Embryonic facial prominence (tissue), 1 donor: Measurements from ENCODE around the gene RNF152.

Experiments
- DNase-seq: peaks from one replicate; pipeline ENCODE4 v3.0.0-alpha.2; 2016; ENCODE audit errors: extremely low spot score

RNF152 gene

DNA sequence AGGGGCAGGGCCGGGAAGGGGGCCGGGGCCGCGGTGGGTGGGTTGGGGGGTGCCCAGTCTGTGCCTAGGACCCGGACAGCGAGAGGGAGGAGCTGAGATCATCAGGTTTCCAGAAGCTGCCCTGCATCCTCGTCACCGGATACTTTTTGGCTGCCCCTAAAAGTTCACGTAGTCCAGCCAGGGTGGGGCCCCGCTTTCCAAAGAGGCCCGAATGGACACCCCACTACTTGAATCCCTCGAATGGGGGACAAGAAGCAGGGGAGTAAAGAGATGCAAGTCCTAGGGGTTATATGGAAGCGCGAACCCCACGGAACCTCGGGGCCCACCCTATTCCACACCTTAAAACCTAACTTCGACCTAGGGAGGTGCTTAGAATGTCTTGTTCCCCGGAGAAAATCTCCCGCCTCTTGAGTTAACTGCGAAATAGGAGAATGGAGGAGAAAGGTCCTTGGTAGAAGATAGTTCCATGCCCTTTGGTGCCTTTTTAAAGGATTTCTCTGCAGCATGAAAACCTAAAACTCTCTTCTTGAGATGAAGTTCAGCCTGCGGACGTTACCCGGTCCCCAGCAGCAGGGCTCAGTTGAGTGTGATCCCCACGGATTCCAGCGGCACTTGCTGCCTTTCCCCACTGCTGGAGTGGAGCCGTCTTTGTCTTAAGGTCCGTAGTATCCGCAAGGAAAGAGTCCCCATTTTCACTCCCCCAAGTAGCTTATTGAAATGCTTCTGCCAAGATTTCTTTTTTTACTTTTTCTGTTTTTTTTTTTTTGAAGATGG lies 2.1 kb upstream of the RNF152 start:
- no peak for DNase-seq

DNA sequence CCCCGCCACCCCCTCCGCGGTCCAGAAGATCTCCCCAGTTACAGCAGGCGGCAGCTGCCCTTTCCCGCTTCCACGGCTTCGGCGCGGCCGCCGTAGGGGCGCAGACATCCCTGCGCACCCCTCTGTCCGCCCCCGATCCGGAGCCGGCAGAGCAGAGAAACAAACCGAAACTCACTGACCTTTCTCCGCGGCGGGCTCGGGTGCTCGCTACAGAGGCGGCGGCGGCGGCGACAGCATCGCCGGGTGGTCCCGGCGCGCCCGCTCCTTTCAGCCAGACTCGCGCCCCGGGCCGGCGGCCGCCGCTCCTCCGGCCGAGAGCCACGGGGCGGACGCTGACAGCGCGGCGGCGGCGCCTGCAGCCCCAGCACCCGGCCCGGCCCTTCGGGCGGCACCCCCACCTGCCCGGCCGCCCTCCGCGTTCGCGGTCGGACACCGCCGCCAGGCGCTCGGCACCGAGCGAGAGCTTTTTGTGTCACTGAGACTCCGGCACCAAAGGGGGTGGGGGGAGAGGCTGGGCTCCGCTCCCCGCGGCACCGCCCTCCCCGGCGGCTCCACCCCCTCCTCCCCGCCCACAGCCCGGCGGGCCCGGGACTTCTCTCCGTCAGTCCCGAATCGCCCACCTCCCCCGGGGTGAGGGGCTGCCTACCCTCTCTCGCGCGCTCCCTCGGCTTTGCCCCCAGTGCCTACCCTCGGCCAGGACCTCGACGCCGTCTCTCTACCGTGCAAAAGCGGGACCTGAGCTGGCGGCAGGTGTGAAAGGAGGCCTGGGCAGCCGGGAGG lies 1.4 kb upstream of the RNF152 start:
- peak; percentile 48 for DNase-seq

DNA sequence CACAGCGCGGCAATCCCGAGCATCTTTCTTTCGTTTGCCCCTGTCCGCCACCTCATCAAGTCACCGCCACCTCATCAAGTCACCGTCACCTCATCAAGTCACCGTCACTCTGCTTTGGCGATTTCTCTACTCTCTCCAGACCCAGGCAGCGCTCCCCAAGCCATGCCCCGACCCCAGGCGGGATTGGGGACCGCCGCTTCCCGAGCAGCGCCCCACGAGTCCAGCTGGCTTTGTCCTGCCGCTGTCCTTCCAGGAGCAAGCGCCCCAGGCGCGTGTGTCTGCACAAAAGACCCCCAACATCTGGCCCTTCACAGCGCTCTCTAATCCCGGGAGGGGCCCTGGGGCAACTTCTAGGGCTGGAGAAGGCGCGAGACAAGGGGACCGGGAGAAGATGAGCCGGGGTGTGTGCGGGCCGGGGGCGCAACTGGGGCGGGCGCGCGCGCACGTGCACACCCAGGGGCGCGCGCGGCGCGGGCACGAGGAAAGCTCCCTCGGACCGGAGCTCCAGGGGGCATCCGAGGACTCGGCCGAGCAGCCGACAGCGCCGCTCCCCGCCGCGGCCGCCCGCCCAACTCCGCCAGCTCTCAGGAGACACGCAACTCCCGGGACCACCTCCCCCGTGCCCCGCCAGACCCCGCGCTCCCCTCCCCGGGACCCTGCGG lies 633 bp upstream of the RNF152 start:
- no peak for DNase-seq

GRCh38 chr18:61891894-61892293 lies 913 bp downstream of the RNF152 start:
- no peak for DNase-seq

GRCh38 chr18:61891271-61891670 lies 1.5 kb downstream of the RNF152 start:
- DNase-seq, result no peak

DNA sequence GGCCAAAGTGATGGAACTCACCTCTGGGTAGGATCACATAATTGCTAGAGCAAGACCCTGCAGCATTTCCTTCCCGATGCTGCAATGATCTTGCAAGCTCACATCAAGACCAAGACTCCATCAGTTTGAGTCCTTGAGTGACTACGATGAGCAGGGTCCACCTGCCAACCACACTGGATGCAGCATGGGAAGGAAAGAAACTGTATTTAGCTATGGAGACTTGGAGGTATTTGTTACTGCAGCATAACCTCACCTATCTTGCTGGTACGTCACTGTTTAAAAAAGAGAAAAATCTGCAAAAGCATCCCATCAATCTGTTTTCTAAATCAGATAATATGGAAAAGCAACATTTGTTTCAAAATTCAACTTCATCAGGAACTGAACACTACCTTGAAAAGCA lies 2.5 kb downstream of the RNF152 start:
- DNase-seq, result no peak

DNA sequence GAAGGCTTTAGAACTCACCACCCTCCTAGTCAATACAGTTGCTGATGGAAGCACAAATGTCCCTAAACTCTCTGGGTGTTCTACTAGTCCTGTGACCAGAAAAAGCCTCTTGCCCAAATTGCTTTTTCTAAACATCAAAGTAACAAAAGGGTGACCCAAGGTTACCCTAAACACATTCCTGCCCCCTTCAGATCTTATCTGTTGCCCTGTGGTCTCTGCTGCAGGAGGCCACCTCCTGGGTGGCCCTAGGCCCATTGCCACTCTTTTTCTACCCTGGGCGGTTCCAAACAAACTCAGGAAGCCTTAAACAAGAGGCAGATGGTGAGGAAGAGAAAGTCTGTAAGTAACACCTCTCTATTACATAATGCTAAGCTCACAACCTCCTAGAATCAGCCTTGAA lies 3.3 kb downstream of the RNF152 start:
- DNase-seq, result no peak

- no peak for DNase-seq
Measured at GRCh38 chr18:61888622-61889021, 4.2 kb downstream of the RNF152 start.

- no peak for DNase-seq
Measured at GRCh38 chr18:61887838-61888237, 5.0 kb downstream of the RNF152 start.

DNA sequence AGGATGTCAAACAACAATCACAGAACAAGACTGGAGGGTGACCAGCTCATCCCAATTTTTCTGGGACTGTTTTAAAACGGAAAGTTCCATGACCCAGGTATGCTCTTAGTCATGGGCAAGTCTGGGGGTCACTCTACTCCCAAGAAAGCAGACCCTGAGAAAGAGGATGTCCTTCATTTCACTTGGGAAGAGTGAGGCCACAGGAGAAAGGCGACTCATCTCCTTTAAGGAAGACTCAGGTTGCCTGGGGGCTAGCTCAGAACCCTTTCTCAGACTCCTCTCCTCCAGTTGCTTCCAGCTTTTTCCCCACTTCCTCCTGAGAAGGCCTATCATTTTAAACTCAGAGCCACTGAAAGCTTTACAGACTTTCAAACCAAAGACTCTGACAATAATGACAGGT lies 9.3 kb downstream of the RNF152 start:
- no peak for DNase-seq

GRCh38 chr18:61882296-61883004 lies 10.4 kb downstream of the RNF152 start:
- no peak for DNase-seq

DNA sequence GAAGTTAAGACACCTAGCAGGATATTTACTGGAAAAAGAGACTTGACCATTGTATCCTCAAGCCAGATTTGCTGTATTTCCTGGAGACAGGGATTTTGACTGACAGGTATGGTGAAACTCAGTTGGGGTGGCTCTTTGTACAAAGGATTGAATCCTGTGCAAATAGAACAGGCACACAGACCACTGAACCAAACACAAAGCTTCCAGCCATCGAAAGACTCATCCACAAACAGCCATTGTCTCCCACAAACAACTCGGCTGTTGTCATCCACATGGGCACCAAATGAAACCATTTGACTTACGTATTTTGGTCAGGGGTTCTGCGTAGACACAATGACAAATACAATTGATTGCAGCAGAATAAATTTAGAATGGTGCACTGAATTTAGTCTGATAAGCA lies 15.9 kb downstream of the RNF152 start:
- DNase-seq, result no peak

- no peak for DNase-seq
Measured at GRCh38 chr18:61870151-61870550, 22.7 kb downstream of the RNF152 start.

GRCh38 chr18:61869636-61870035 lies 23.2 kb downstream of the RNF152 start:
- DNase-seq, result no peak

DNA sequence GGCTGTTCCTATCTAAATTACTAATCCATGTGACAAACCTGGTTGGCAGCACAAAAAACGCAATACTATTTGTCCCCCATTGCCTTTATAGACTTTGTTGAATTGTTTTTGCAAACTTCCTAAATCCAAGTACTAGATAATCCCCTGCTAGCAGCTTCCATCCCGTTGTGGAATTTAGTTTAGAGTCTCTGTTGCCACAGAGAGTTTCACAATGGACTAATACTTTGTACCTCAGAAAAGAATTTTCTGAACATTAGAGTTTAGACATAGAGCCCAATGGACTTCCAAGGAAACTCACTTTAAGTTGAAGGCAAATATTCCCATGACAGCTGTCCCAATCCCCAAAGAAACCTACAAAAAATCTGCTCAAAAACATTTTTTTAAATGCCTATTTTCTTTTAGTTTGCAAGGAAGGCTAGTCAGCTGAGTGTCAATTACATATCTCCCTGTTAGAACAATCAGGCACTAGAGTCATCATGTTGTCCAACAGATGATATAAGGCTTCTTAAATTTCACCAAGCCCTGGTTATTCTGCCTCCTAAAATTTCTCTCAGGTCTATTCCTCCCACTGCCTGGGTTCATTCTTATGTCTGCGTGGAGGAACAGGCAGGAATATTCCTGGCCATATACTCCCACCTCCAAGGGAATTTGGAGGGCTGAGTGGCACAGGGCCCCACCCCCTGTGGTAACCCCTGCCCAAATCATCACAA lies 27.2 kb downstream of the RNF152 start:
- no peak for DNase-seq

- DNase-seq, result no peak
Measured at GRCh38 chr18:61861372-61861771, 31.4 kb downstream of the RNF152 start.

GRCh38 chr18:61860302-61860701 lies 32.5 kb downstream of the RNF152 start:
- DNase-seq, result no peak

DNA sequence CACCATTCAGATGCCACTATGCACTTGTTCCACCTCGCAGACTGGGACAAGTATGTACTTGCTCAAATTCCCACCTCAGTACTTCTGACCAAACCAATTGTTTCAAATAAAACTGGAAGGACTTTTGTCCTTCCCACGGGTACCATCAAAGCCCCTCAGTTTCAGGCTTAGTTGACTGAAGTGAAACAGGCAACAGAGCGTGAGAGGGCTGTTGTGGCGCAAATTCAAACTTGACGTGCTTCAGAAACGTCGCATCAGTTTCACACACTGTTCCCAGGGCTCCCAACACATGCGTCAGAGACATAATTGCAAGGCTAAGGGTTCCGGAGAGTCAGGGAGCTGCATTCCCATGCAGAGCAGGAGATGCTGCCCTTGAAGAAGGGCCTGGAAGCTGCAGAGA lies 33.7 kb downstream of the RNF152 start:
- DNase-seq, result no peak

DNA sequence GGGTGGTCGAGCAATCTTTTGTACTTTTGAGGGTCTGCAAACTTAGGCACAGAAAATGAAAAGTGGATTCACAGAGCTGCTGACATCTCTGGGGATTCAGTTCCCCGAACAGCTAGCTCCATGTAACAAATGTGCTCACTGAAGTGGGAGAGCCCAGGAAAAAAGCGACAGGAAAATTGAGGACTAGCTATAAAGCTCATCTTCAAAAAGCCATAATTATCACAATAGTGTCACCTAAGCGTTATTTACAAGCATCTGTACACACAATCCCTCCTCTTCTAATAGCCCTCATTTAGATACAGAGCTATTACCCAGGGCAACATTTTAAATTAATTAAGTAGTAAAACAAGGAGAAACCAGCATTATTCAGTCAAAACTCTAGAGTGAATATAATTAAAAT lies 36.1 kb downstream of the RNF152 start:
- no peak for DNase-seq

GRCh38 chr18:61855449-61856378 lies 37.1 kb downstream of the RNF152 start:
- no peak for DNase-seq
